K562 (cell line): Measurements from ENCODE around the gene TGDS. TPM values are rescaled to one million over a fixed set of nuclear protein-coding genes. Genes with fewer than 3 reads are reported as not detected.

Source experiments
- AFF1 ChIP-seq, 2 experiments: fragments of 450-650 bp; IDR thresholded peaks; 2 replicates each; pipeline ENCODE4 v1.6.1; 2018; ENCODE audit warnings: mild to moderate bottlenecking in 2 of 2, low read depth in 1 of 2; ENCODE audit not compliant: partially characterized antibody in 2 of 2
- ARID3A ChIP-seq: IDR thresholded peaks from 2 replicates; pipeline ENCODE4 v1.6.1; 2012; ENCODE audit warnings: low read depth, low read length, improper control_type of control experiment, borderline replicate concordance
- CEBPZ ChIP-seq: fragments of 150-350 bp; IDR thresholded peaks from 2 replicates; pipeline ENCODE4 v1.6.1; 2014; ENCODE audit warnings: low read depth, mild to moderate bottlenecking, low read length, borderline replicate concordance
- EP400 ChIP-seq: fragments of 450-650 bp; IDR thresholded peaks from 2 replicates; pipeline ENCODE4 v1.6.1; 2017; ENCODE audit warnings: antibody characterized with exemption, mild to moderate bottlenecking, moderate library complexity
- HDAC3 ChIP-seq: fragments of 450-650 bp; IDR thresholded peaks from 2 replicates; pipeline ENCODE4 v1.6.1; 2018; ENCODE audit warnings: borderline replicate concordance, mild to moderate bottlenecking, moderate library complexity; ENCODE audit not compliant: partially characterized antibody
- HDAC6 ChIP-seq: IDR thresholded peaks from 2 replicates; pipeline ENCODE4 v1.6.1; 2012; ENCODE audit warnings: low read depth, mild to moderate bottlenecking, control low read depth, inconsistent platforms, low read length, moderate library complexity
- KAT2B ChIP-seq: IDR thresholded peaks from one replicate; pipeline ENCODE4 v1.6.1; 2012; ENCODE audit warnings: low read depth, mild to moderate bottlenecking, control low read depth, inconsistent platforms, low read length, moderate library complexity
- MXD1 ChIP-seq: fragments of 250-450 bp; sonication (Bioruptor Pico); IDR thresholded peaks from 2 replicates; pipeline ENCODE4 v1.8.0; 2021; ENCODE audit warnings: borderline replicate concordance, mild to moderate bottlenecking, moderate library complexity; ENCODE audit not compliant: poor library complexity, severe bottlenecking
- SP1 ChIP-seq: sonication (generic); formaldehyde crosslinking; IDR thresholded peaks from 2 replicates; pipeline ENCODE4 v1.8.1; 2022; ENCODE audit warnings: mild to moderate bottlenecking, missing genetic modification reagents
- TFAP4 ChIP-seq: sonication (generic); formaldehyde crosslinking; IDR thresholded peaks from 2 replicates; pipeline ENCODE4 v1.8.0; 2022; ENCODE audit warnings: missing genetic modification reagents, mild to moderate bottlenecking, moderate library complexity, borderline replicate concordance
- TRIM28 ChIP-seq: fragments of 450-650 bp; IDR thresholded peaks from 2 replicates; pipeline ENCODE4 v1.6.1; 2017
- U2AF2 ChIP-seq: fragments of 200-400 bp; formaldehyde crosslinking; optimal IDR thresholded peaks from 2 replicates; pipeline ENCODE3; 2017; ENCODE audit warnings: low read depth, mild to moderate bottlenecking, low read length
- ZFX ChIP-seq: sonication (generic); formaldehyde crosslinking; IDR thresholded peaks from 2 replicates; pipeline ENCODE4 v1.8.0; 2022; ENCODE audit warnings: mild to moderate bottlenecking, missing genetic modification reagents, moderate library complexity
- ZNF224 ChIP-seq: sonication (generic); formaldehyde crosslinking; IDR thresholded peaks from 2 replicates; pipeline ENCODE4 v1.8.0; 2022; ENCODE audit warnings: mild to moderate bottlenecking, missing genetic modification reagents
- ZNF717 ChIP-seq: fragments of 250-450 bp; sonication (Bioruptor Pico); IDR thresholded peaks from 2 replicates; pipeline ENCODE4 v1.5.0; 2021
- polyA plus RNA-seq, 8 experiments: library from polyadenylated mRNA; depleted of rRNA in 4 of 8; stranded (reverse) in 5 of 8; unstranded in 3 of 8; fragments of >200 nt; fragmentation: Nextera tagmentation in 2 of 8; fragmentation: Illumina TruSeq in 1 of 8; extraction: Ambion mirVana in 2 of 8; extraction: Trizol in 1 of 8; gene quantifications; 2 replicates each; pipeline versions ENCODE4 v1.2.1 to v1.2.3, GENCODE V29; 2011 to 2014; ENCODE audit warnings: inconsistent platforms in 1 of 8, missing spikeins in 1 of 8
- total RNA-seq, 7 experiments: library from RNA; depleted of rRNA in 6 of 7; stranded (reverse); fragments of >200 nt in 6 of 7; fragmentation: Illumina TruSeq in 2 of 7; extraction: Trizol in 2 of 7; gene quantifications; 2 replicates each; pipeline versions ENCODE4 v1.2.1 to v1.2.3, GENCODE V29; 2011 to 2021; ENCODE audit warnings: low replicate concordance in 1 of 7

TGDS gene
- total and polyA plus RNA-seq, 9 of the 15 experiments (the other 6 are each of a cell fraction or from before 2014, with no cell fraction given): 9.9 to 43.7 (median 21.4) TPM

- TF ChIP-seq ARID3A: no peak
- no peak for TF ChIP-seq HDAC6
- peak; percentile 87; the same call in 1 of the 2 replicates for TF ChIP-seq TFAP4 (CRISPR knock-in tag)
- peak; percentile 67; the same call in 1 of the 2 replicates for TF ChIP-seq SP1
- no peak for TF ChIP-seq MXD1 (CRISPR knock-in tag)
- peak; percentile 74 for TF ChIP-seq ZFX (CRISPR knock-in tag)
- peak; percentile 76; the same call in 1 of the 2 replicates for TF ChIP-seq CEBPZ
- TF ChIP-seq EP400: peak; percentile 74; the same call in 1 of the 2 replicates
- no peak for TF ChIP-seq ZNF224 (CRISPR knock-in tag)
- TF ChIP-seq ZNF717: no peak
- no peak for TF ChIP-seq HDAC3
- no peak for TF ChIP-seq AFF1 (IDR thresholded peaks at IDR 0.05; ENCODE audit: low read depth in 1 of 2, partially characterized antibody in 2 of 2)
- no peak for TF ChIP-seq TRIM28
- TF ChIP-seq KAT2B: no peak
- no peak for TF ChIP-seq U2AF2
These were observed 5.8 kb upstream of the TGDS start, which contains the start of gene GPR180 (continued) for GRCh38 chr13:94601446-94602431.
